H9 (cell line): ENCODE measurements around the gene SGCE. TPM values are rescaled to one million over a fixed set of nuclear protein-coding genes. Genes with fewer than 3 reads are reported as not detected.

Experiments used
- DNase-seq: peaks from one replicate; pipeline ENCODE4 v3.0.0-alpha.2; 2017
- H2AFZ ChIP-seq: one replicate; pipeline ENCODE4 v1.6.1; 2013; ENCODE audit warnings: mild to moderate bottlenecking, low read length, control low read depth, moderate library complexity
- H2AK5ac ChIP-seq: 2 replicates; pipeline ENCODE4 v1.6.1; 2013; ENCODE audit warnings: low read length, control low read depth, mixed read lengths; ENCODE audit not compliant: insufficient read length
- H2BK120ac ChIP-seq: one replicate; pipeline ENCODE4 v1.6.1; 2013; ENCODE audit warnings: low read depth, mild to moderate bottlenecking, low read length, control low read depth, inconsistent platforms; ENCODE audit not compliant: poor library complexity, severe bottlenecking
- H2BK12ac ChIP-seq: 2 replicates; pipeline ENCODE4 v1.6.1; 2013; ENCODE audit warnings: low read length, control low read depth, mixed read lengths, low read depth; ENCODE audit not compliant: insufficient read length
- H2BK15ac ChIP-seq: 2 replicates; pipeline ENCODE4 v1.6.1; 2013; ENCODE audit warnings: low read depth, low read length, control low read depth
- H2BK20ac ChIP-seq: one replicate; pipeline ENCODE4 v1.6.1; 2013; ENCODE audit warnings: low read depth, mild to moderate bottlenecking, low read length, control low read depth, inconsistent platforms; ENCODE audit not compliant: poor library complexity, severe bottlenecking
- H2BK5ac ChIP-seq: 2 replicates; pipeline ENCODE4 v1.6.1; 2013; ENCODE audit warnings: low read length, control low read depth, mixed read lengths; ENCODE audit not compliant: insufficient read length
- H3K14ac ChIP-seq: 2 replicates; pipeline ENCODE4 v1.6.1; 2013; ENCODE audit warnings: low read length, control low read depth; ENCODE audit not compliant: insufficient read depth
- H3K18ac ChIP-seq: 2 replicates; pipeline ENCODE4 v1.6.1; 2013; ENCODE audit warnings: low read depth, mild to moderate bottlenecking, mixed read lengths, low read length, control low read depth; ENCODE audit not compliant: insufficient read length
- H3K23ac ChIP-seq: 2 replicates; pipeline ENCODE4 v1.6.1; 2013; ENCODE audit warnings: low read length, control low read depth, mixed read lengths, low read depth; ENCODE audit not compliant: insufficient read length
- H3K23me2 ChIP-seq: 2 replicates; pipeline ENCODE4 v1.6.1; 2013; ENCODE audit warnings: low read depth, mild to moderate bottlenecking, mixed read lengths, low read length, control low read depth; ENCODE audit not compliant: insufficient read length, poor library complexity, severe bottlenecking
- H3K27ac ChIP-seq: 2 replicates; pipeline ENCODE4 v1.5.1; 2013; ENCODE audit warnings: low read length, control low read depth, mixed read lengths, low read depth; ENCODE audit not compliant: insufficient read length
- H3K27me3 ChIP-seq: 2 replicates; pipeline ENCODE4 v1.6.1; 2013; ENCODE audit warnings: low read length, control low read depth, inconsistent platforms; ENCODE audit not compliant: insufficient read depth
- H3K4ac ChIP-seq: 2 replicates; pipeline ENCODE4 v1.6.1; 2013; ENCODE audit warnings: low read depth, mild to moderate bottlenecking, control low read depth, inconsistent platforms, low read length, moderate library complexity
- H3K4me1 ChIP-seq: 2 replicates; pipeline ENCODE4 v1.6.1; 2013; ENCODE audit warnings: low read length, control low read depth, inconsistent platforms; ENCODE audit not compliant: insufficient read depth
- H3K4me2 ChIP-seq: 2 replicates; pipeline ENCODE4 v1.6.1; 2013; ENCODE audit warnings: low read length, control low read depth, mixed read lengths; ENCODE audit not compliant: insufficient read length, insufficient read depth
- H3K56ac ChIP-seq: 2 replicates; pipeline ENCODE4 v1.6.1; 2013; ENCODE audit warnings: low read depth, mild to moderate bottlenecking, mixed read lengths, low read length, control low read depth; ENCODE audit not compliant: insufficient read length
- H3K79me1 ChIP-seq: 2 replicates; pipeline ENCODE4 v1.6.1; 2013; ENCODE audit warnings: low read depth, mild to moderate bottlenecking, moderate library complexity, low read length, control low read depth, inconsistent platforms; ENCODE audit not compliant: insufficient read depth, poor library complexity, severe bottlenecking
- H3K79me2 ChIP-seq: 2 replicates; pipeline ENCODE4 v1.6.1; 2013; ENCODE audit warnings: low read length, control low read depth, inconsistent platforms; ENCODE audit not compliant: insufficient read depth
- H3K9ac ChIP-seq: 2 replicates; pipeline ENCODE4 v1.6.1; 2013; ENCODE audit warnings: low read length, control low read depth, mixed read lengths; ENCODE audit not compliant: insufficient read length; ENCODE audit errors: extremely low read depth
- H3K9me3 ChIP-seq: one replicate; pipeline ENCODE4 v1.6.1; 2013; ENCODE audit warnings: low read depth, low read length, inconsistent platforms; ENCODE audit not compliant: control insufficient read depth
- H3T11ph ChIP-seq: one replicate; pipeline ENCODE4 v1.6.1; 2013; ENCODE audit warnings: mild to moderate bottlenecking, low read length, control low read depth, inconsistent platforms
- H4K20me1 ChIP-seq: one replicate; pipeline ENCODE4 v1.6.1; 2013; ENCODE audit not compliant: control insufficient read depth, insufficient read length, insufficient read depth
- H4K5ac ChIP-seq: 2 replicates; pipeline ENCODE4 v1.6.1; 2013; ENCODE audit warnings: low read depth, mild to moderate bottlenecking, mixed read lengths, low read length, control low read depth; ENCODE audit not compliant: insufficient read length
- H4K8ac ChIP-seq: replicated peaks from 2 replicates; pipeline ENCODE4 v1.6.1; 2013; ENCODE audit warnings: low read length, control low read depth, mixed read lengths, low read depth; ENCODE audit not compliant: insufficient read length
- H4K91ac ChIP-seq: 2 replicates; pipeline ENCODE4 v1.6.1; 2013; ENCODE audit warnings: low read depth, mild to moderate bottlenecking, moderate library complexity, mixed read lengths, low read length, control low read depth; ENCODE audit not compliant: insufficient read length
- H3K27ac Mint-ChIP-seq, 3 experiments: 2 replicates in 2 of 3; 3 replicates in 1 of 3; pipeline ENCODE4 v1.8.0; 2020 to 2021; ENCODE audit warnings: mixed read lengths in 3 of 3, mild to moderate bottlenecking in 1 of 3, moderate library complexity in 1 of 3
- H3K27me3 Mint-ChIP-seq: 2 replicates; pipeline ENCODE4 v1.8.0; 2021; ENCODE audit warnings: low read depth, mild to moderate bottlenecking, moderate library complexity, mixed read lengths
- H3K36me3 Mint-ChIP-seq, 3 experiments: 2 replicates in 2 of 3; 3 replicates in 1 of 3; pipeline ENCODE4 v1.8.0; 2020 to 2021; ENCODE audit warnings: low read depth in 3 of 3, mixed read lengths in 3 of 3; ENCODE audit not compliant: insufficient read depth in 1 of 3
- H3K4me1 Mint-ChIP-seq, 2 experiments: 2 replicates each; pipeline ENCODE4 v1.8.0; 2020; ENCODE audit warnings: mixed read lengths in 2 of 2
- H3K4me3 Mint-ChIP-seq, 2 experiments: 2 replicates in 1 of 2; 3 replicates in 1 of 2; pipeline ENCODE4 v1.8.0; 2020 to 2021; ENCODE audit warnings: mild to moderate bottlenecking in 2 of 2, mixed read lengths in 2 of 2, moderate library complexity in 1 of 2
- H3K9me3 Mint-ChIP-seq, 2 experiments: 2 replicates in 1 of 2; 3 replicates in 1 of 2; pipeline ENCODE4 v1.8.0; 2020; ENCODE audit warnings: mild to moderate bottlenecking in 2 of 2, mixed read lengths in 2 of 2, moderate library complexity in 1 of 2
- CTCF ChIP-seq: fragments of 200-600 bp; sonication (generic); conservative IDR thresholded peaks from 3 replicates; pipeline ENCODE4 v1.8.0; 2021; ENCODE audit warnings: antibody characterized with exemption, mild to moderate bottlenecking
- WGBS: extraction: QIAGEN DNeasy Blood & Tissue Kit; methylation state at CpG from one replicate; pipeline ENCODE4 v1.1.7; 2013; ENCODE audit warnings: missing lambda C conversion rate, low lambda C conversion rate, mixed read lengths; ENCODE audit not compliant: insufficient read length; ENCODE audit errors: extremely low coverage; 5-methylcytosine and 5-hydroxymethylcytosine counted together
- total RNA-seq: library from RNA; stranded (reverse); gene quantifications from 2 replicates; pipeline ENCODE4 v1.2.1, GENCODE V29; 2021

The SGCE gene
- total RNA-seq, 1 experiment from 2014 or later: 30.5 TPM

GRCh38 chr7:94620703-94621118, 35.2 kb downstream of the SGCE start:
- Histone ChIP-seq H2BK20ac (no peak overlapping the region), H3K4me2 (no peak overlapping the region), H3K9ac (no peak overlapping the region), H3K23ac (no peak overlapping the region), H3K79me1 (no peaks in the 10 kb centered on the region), H2AFZ (no peak overlapping the region), H3K18ac (no peak overlapping the region), H3T11ph (no peak overlapping the region), H3K23me2 (no peaks in the 10 kb centered on the region), H2AK5ac (no peak overlapping the region), H3K27me3 (no peaks in the 10 kb centered on the region), H3K4ac (no peak overlapping the region), H4K8ac (no peak overlapping the region), H2BK15ac (no peak overlapping the region), H3K14ac (no peak overlapping the region), H3K56ac (no peak overlapping the region), H3K4me1 (no peaks in the 10 kb centered on the region; the same call in 1 of the 2 replicates), H3K9me3 (no peaks in the 10 kb centered on the region), H2BK120ac (no peak overlapping the region), H2BK12ac (no peak overlapping the region), H2BK5ac (no peak overlapping the region), H3K79me2 (no peaks in the 10 kb centered on the region), H4K20me1 (no peaks in the 10 kb centered on the region), H3K27ac (no peak overlapping the region), H4K5ac (no peak overlapping the region), H4K91ac (no peak overlapping the region)
- peaks cover 4% of the 10 kb centered on the region in 2 experiments for H3K4me1 Mint-ChIP-seq
- H3K4me3 Mint-ChIP-seq: no peak overlapping the region
- H3K27me3 Mint-ChIP-seq: no peaks in the 10 kb centered on the region
- DNase-seq: no peak
- no peak for TF ChIP-seq CTCF
- peaks cover 0 to 6% (median 0%) of the 10 kb centered on the region in 3 experiments; a peak in 2 of 7 replicates for H3K36me3 Mint-ChIP-seq
- no peaks in the 10 kb centered on the region for H3K9me3 Mint-ChIP-seq
- WGBS: no CpG with 5 or more reads among the region's 2 CpGs
- H3K27ac Mint-ChIP-seq: no peak overlapping the region
